Thoracic aorta (tissue), 2 donors: ENCODE measurements around the gene NEDD8. TPM values are rescaled to one million over a fixed set of nuclear protein-coding genes. Genes with fewer than 3 reads are reported as not detected.

Source experiments
- ATAC-seq: fragments of 150-250 bp; one replicate; pipeline ENCODE4 v1.8.0; 2017; ENCODE audit warnings: low read depth; ENCODE audit not compliant: insufficient number of reproducible peaks, low FRiP score
- DNase-seq: peaks from one replicate; pipeline ENCODE4 v3.0.0-alpha.2; 2020; ENCODE audit warnings: low spot score
- H3K27ac ChIP-seq, 2 donors: fragments of 200-600 bp; sonication (generic); 1 replicate in 1 of 2; 2 replicates in 1 of 2; pipeline ENCODE4 v1.5.1; 2016; ENCODE audit warnings: mild to moderate bottlenecking in 2 of 2, moderate library complexity in 2 of 2
- H3K27me3 ChIP-seq: fragments of 200-600 bp; sonication (generic); replicated peaks from 2 replicates; pipeline ENCODE4 v1.6.0; 2016; ENCODE audit warnings: mild to moderate bottlenecking; ENCODE audit not compliant: insufficient read depth
- H3K36me3 ChIP-seq: fragments of 200-600 bp; sonication (generic); one replicate; pipeline ENCODE4 v1.5.1; 2016
- H3K4me1 ChIP-seq, 2 donors: fragments of 200-600 bp; sonication (generic); 1 replicate in 1 of 2; 2 replicates in 1 of 2; pipeline versions ENCODE4 v1.5.1 to v1.6.0; 2016; ENCODE audit warnings: low read depth in 2 of 2, mild to moderate bottlenecking in 1 of 2; ENCODE audit not compliant: control insufficient read depth in 1 of 2
- H3K4me3 ChIP-seq: fragments of 200-600 bp; sonication (generic); 2 replicates; pipeline ENCODE4 v1.5.1; 2016; ENCODE audit warnings: mild to moderate bottlenecking
- H3K9me3 ChIP-seq: fragments of 200-600 bp; sonication (generic); 2 replicates; pipeline ENCODE4 v1.5.1; 2016
- CTCF ChIP-seq: fragments of 200-600 bp; sonication (generic); IDR thresholded peaks from one replicate; pipeline ENCODE4 v1.5.1; 2019; ENCODE audit warnings: antibody characterized with exemption
- total RNA-seq, 2 donors: library from RNA; depleted of rRNA; stranded (reverse); fragments of >200 nt; gene quantifications; one replicate each; pipeline versions ENCODE4 v1.1.0 to v1.2.3, GENCODE V29; 2016

The NEDD8 gene
- total RNA-seq, 2 donors from 2014 or later, result 76.0 to 91.4 TPM

- Histone ChIP-seq H3K36me3 (peaks cover 15% of the 10 kb centered on the region), H3K27ac (no peak overlapping the region), H3K4me3 (no peak overlapping the region), H3K4me1 (peaks cover 11 to 25% of the 10 kb centered on the region in 2 donors), H3K9me3 (no peaks in the 10 kb centered on the region), H3K27me3 (no peaks in the 10 kb centered on the region)
- ATAC-seq (no peak), DNase-seq (no peak)
- TF ChIP-seq CTCF, result no peak
These were observed 33.2 kb downstream of the NEDD8 start for GRCh38 chr14:24198814-24199524.

- H3K4me3 ChIP-seq, result no peak overlapping the region
- peaks cover 14% of the 10 kb centered on the region for H3K36me3 ChIP-seq
- no peak for DNase-seq
- H3K9me3 ChIP-seq, result no peaks in the 10 kb centered on the region
- no peak overlapping the region for H3K27ac ChIP-seq
- TF ChIP-seq CTCF, result no peak
- no peak for ATAC-seq
- peaks cover 11 to 27% of the 10 kb centered on the region in 2 donors for H3K4me1 ChIP-seq
- H3K27me3 ChIP-seq, result no peaks in the 10 kb centered on the region
These were observed 35.1 kb downstream of the NEDD8 start for GRCh38 chr14:24197056-24197450.

- ATAC-seq (no peak), DNase-seq (no peak)
- H3K9me3 ChIP-seq, result no peaks in the 10 kb centered on the region
- H3K27me3 ChIP-seq, result no peaks in the 10 kb centered on the region
- TF ChIP-seq CTCF, result no peak
- peaks cover 16% of the 10 kb centered on the region for H3K36me3 ChIP-seq
- peak overlapping the region; percentile 88 for H3K4me3 ChIP-seq
- peak overlapping the region; percentile 91 to 93 for H3K27ac ChIP-seq
- peaks cover 11 to 27% of the 10 kb centered on the region in 2 donors for H3K4me1 ChIP-seq
These were observed 35.8 kb downstream of the NEDD8 start for GRCh38 chr14:24196071-24197055.

GRCh38 chr14:24195186-24196070 lies 36.7 kb downstream of the NEDD8 start, which contains the start of gene TM9SF1:
Gene TM9SF1, minus strand, starts transcription at chr14:24195441. Its CDS starts 422 bp downstream, at chr14:24195019.
- peaks cover 11 to 27% of the 10 kb centered on the region in 2 donors for H3K4me1 ChIP-seq
- H3K27ac ChIP-seq, result peak within 1 kb of the TSS; percentile 91 to 93
- no peak for TF ChIP-seq CTCF
- H3K36me3 ChIP-seq, result peaks cover 12% of the 10 kb centered on the region
- H3K9me3 ChIP-seq, result no peaks in the 10 kb centered on the region
- ATAC-seq (peak; percentile 92), DNase-seq (peak; percentile 27)
- H3K4me3 ChIP-seq, result peak within 1 kb of the TSS; percentile 88
- no peaks in the 10 kb centered on the region for H3K27me3 ChIP-seq
